ENCODE results near the gene B3GNT8. TPM values are rescaled to one million over a fixed set of nuclear protein-coding genes. Genes with fewer than 3 reads are reported as not detected.

B3GNT8 gene
- total and polyA plus RNA-seq, 2 donors (not counting 1 experiment from before 2014, with no cell fraction given), result 0.27 TPM; not detected in 1

GRCh38 chr19:41431426-41432386, 4.5 kb upstream of the B3GNT8 start:
- Histone ChIP-seq H3K27ac (ENCODE audit: low read length in 2 of 2) (no peak overlapping the region), H3K4me1 (ENCODE audit: control insufficient read depth in 2 of 2, insufficient read depth in 2 of 2, low read length in 2 of 2) (peaks cover 12 to 15% of the 10 kb centered on the region in 2 donors), H2AFZ (ENCODE audit: insufficient read depth, low read depth, low read length, poor library complexity, severe bottlenecking) (no peak overlapping the region), H3K4me2 (replicated peaks; ENCODE audit: low read depth, low read length, poor library complexity, severe bottlenecking) (no peak overlapping the region), H3K27me3 (replicated peaks in 1 of 4; ENCODE audit: control extremely low read depth in 1 of 4, control insufficient read depth in 3 of 4, insufficient read depth in 4 of 4, low read length in 3 of 4) (no peaks in the 10 kb centered on the region), H3K79me2 (ENCODE audit: control insufficient read depth, insufficient read depth, low read length) (no peaks in the 10 kb centered on the region), H3K4me3 (ENCODE audit: control extremely low read depth in 1 of 5, extremely low read depth in 1 of 5, insufficient read depth in 1 of 5, low read depth in 2 of 5, low read length in 4 of 5) (no peak overlapping the region), H3K36me3 (replicated peaks in 1 of 2; ENCODE audit: control extremely low read depth in 1 of 2, control insufficient read depth in 1 of 2, extremely low read depth in 1 of 2, insufficient read depth in 2 of 2, low read length in 1 of 2) (peaks cover 0 to 40% of the 10 kb centered on the region in 2 experiments), H3K9ac (ENCODE audit: low read length) (no peak overlapping the region), H3K9me3 (ENCODE audit: control extremely low read depth in 1 of 3, control insufficient read depth in 2 of 3, insufficient read depth in 1 of 3, low read length in 2 of 3) (no peaks in the 10 kb centered on the region), H4K20me1 (ENCODE audit: control insufficient read depth, insufficient read depth, low read length, poor library complexity, severe bottlenecking) (no peaks in the 10 kb centered on the region)
- TF ChIP-seq CTCF (IDR thresholded peaks at IDR 0.05), result no peak
- TF ChIP-seq EZH2 (IDR thresholded peaks at IDR 0.05; ENCODE audit: borderline replicate concordance, insufficient read depth, low read depth, low read length, poor library complexity, severe bottlenecking), result no peak
- 89% methylated on average over 20 of the region's 23 CpGs for WGBS (ENCODE audit: insufficient coverage)
- intact Hi-C loops (cut with micrococcal nuclease), result no loop called here
- DNase-seq, result no peak
- no peak overlapping the region for H3K4me3 Mint-ChIP-seq
- H3K27ac Mint-ChIP-seq, result no peak overlapping the region
- H3K27me3 Mint-ChIP-seq, result no peaks in the 10 kb centered on the region
- CTCF ChIA-PET, result interaction anchor here (0.9 to 1.6 kb wide), 3 partner anchors 9 to 170 kb away, joined by 3 to 5 read pairs (median 3); no protein-coding TSS in a partner anchor
- H3K4me1 Mint-ChIP-seq, result peaks cover 15% of the 10 kb centered on the region
- POLR2A ChIA-PET, result no interaction called here
- no peaks in the 10 kb centered on the region for H3K9me3 Mint-ChIP-seq (ENCODE audit: insufficient read depth)
- no peak for ATAC-seq (ENCODE audit: low read depth)

GRCh38 chr19:41430922-41431321, 3.7 kb upstream of the B3GNT8 start:
- Histone ChIP-seq H3K4me2 (replicated peaks; ENCODE audit: low read depth, low read length, poor library complexity, severe bottlenecking) (no peak overlapping the region), H4K20me1 (ENCODE audit: control insufficient read depth, insufficient read depth, low read length, poor library complexity, severe bottlenecking) (no peaks in the 10 kb centered on the region), H3K27me3 (replicated peaks in 1 of 4; ENCODE audit: control extremely low read depth in 1 of 4, control insufficient read depth in 3 of 4, insufficient read depth in 4 of 4, low read length in 3 of 4) (no peaks in the 10 kb centered on the region), H3K4me3 (ENCODE audit: control extremely low read depth in 1 of 5, extremely low read depth in 1 of 5, insufficient read depth in 1 of 5, low read depth in 2 of 5, low read length in 4 of 5) (no peak overlapping the region), H3K36me3 (replicated peaks in 1 of 2; ENCODE audit: control extremely low read depth in 1 of 2, control insufficient read depth in 1 of 2, extremely low read depth in 1 of 2, insufficient read depth in 2 of 2, low read length in 1 of 2) (peaks cover 0 to 33% of the 10 kb centered on the region in 2 experiments), H2AFZ (ENCODE audit: insufficient read depth, low read depth, low read length, poor library complexity, severe bottlenecking) (no peak overlapping the region), H3K4me1 (ENCODE audit: control insufficient read depth in 2 of 2, insufficient read depth in 2 of 2, low read length in 2 of 2) (peaks cover 12 to 15% of the 10 kb centered on the region in 2 donors), H3K9me3 (ENCODE audit: control extremely low read depth in 1 of 3, control insufficient read depth in 2 of 3, insufficient read depth in 1 of 3, low read length in 2 of 3) (no peaks in the 10 kb centered on the region), H3K79me2 (ENCODE audit: control insufficient read depth, insufficient read depth, low read length) (no peaks in the 10 kb centered on the region), H3K27ac (ENCODE audit: low read length in 2 of 2) (no peak overlapping the region), H3K9ac (ENCODE audit: low read length) (no peak overlapping the region)
- CTCF ChIA-PET, result interaction anchor here (1.3 to 1.6 kb wide), 2 partner anchors 9 to 18 kb away, joined by 3 to 5 read pairs; no protein-coding TSS in a partner anchor
- Mint-ChIP-seq H3K9me3 (ENCODE audit: insufficient read depth) (no peaks in the 10 kb centered on the region), H3K4me3 (no peak overlapping the region), H3K27me3 (no peaks in the 10 kb centered on the region), H3K4me1 (peaks cover 13% of the 10 kb centered on the region), H3K27ac (no peak overlapping the region)
- POLR2A ChIA-PET, result no interaction called here
- TF ChIP-seq EZH2 (IDR thresholded peaks at IDR 0.05; ENCODE audit: borderline replicate concordance, insufficient read depth, low read depth, low read length, poor library complexity, severe bottlenecking) (no peak), CTCF (IDR thresholded peaks at IDR 0.05) (no peak)
- WGBS (ENCODE audit: insufficient coverage), result 85% methylated on average over 6 of the region's 6 CpGs
- ATAC-seq (ENCODE audit: low read depth) (no peak), DNase-seq (no peak)
- intact Hi-C loops (cut with micrococcal nuclease), result no loop called here
